ENCODE data around the gene CTH.

Gene CTH

DNA sequence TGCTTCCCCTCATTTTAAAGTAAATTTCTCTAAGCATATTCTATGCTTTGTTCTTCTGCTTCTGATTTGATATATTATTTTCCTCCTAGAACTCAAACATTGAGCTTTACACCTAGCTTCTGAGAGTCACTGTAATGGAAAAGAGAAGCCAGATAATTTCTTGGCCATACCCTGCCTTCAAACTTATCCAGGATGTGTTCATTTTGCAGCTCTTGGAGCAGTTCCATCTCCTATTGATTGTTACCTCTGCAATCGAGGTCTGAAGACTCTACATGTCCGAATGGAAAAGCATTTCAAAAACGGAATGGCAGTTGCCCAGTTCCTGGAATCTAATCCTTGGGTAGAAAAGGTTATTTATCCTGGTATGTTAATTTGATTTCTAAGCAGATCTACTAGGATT lies 20.8 kb downstream of the CTH start:
- CTCF ChIA-PET, result interaction anchor here (0.9 kb wide), 1 partner anchor 12 kb away, joined by 3 read pairs; no protein-coding TSS in a partner anchor

GRCh38 chr1:70434253-70434859 lies 23.3 kb downstream of the CTH start:
- TF ChIP-seq CTCF (IDR thresholded peaks at IDR 0.05; ENCODE audit: insufficient read depth, low read length, missing control alignments), result no peak
- DNase-seq (ENCODE audit: low read depth, low spot score), result no peak
- CTCF ChIA-PET, result interaction anchor here (0.6 to 0.9 kb wide), 2 partner anchors 52 to 116 kb away, joined by 3 read pairs; no protein-coding TSS in a partner anchor
- no peak overlapping the region for H3K4me3 ChIP-seq (ENCODE audit: low read depth, low read length)
- POLR2A ChIA-PET, result no interaction called here

More for the DNA sequence above, 20.8 kb downstream of the CTH start:
- H3K4me3 ChIP-seq (ENCODE audit: low read depth, low read length), result no peak overlapping the region
- TF ChIP-seq CTCF (IDR thresholded peaks at IDR 0.05; ENCODE audit: insufficient read depth, low read length, missing control alignments), result no peak
- no peak for DNase-seq (ENCODE audit: low read depth, low spot score)
- POLR2A ChIA-PET, result no interaction called here

DNA sequence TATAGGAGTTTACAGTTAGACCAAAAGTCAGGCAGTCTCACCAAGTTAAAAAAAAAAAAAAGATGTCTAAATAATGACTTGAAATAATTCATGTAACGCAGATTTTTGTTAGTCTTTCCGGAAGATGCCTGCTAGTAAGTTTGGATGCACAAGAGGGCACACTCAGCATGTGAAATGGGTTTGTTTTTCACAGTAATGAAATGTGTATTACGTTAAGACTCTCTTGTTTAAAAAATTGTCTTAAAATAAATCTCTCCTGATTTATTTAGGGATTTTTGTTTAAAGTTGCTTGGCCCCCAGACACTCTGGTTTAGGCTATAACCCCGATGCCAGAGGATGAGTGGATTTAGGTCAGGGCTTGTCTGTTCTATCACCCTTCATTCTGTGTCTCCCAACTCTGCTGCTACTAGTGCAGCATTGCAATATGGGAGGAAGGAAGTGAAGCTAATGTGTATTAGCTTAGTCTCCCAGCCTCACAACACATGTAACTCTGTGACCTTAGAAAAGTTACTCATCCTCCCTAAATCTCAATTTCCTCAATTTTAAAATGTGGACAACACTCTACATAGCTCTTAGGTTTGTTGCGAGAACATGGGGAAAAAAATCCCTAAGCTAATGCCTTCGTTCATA lies 25.7 kb downstream of the CTH start:
- no peak for DNase-seq (ENCODE audit: low read depth, low spot score)
- H3K4me3 ChIP-seq (ENCODE audit: low read depth, low read length), result no peak overlapping the region
- ChIA-PET CTCF (interaction anchor here (1.0 to 1.2 kb wide), 2 partner anchors 72 to 614 kb away, joined by 3 to 5 read pairs; no protein-coding TSS in a partner anchor), POLR2A (no interaction called here)
- TF ChIP-seq CTCF (IDR thresholded peaks at IDR 0.05; ENCODE audit: insufficient read depth, low read length, missing control alignments), result peak; percentile 21

- DNase-seq (ENCODE audit: low read depth, low spot score), result no peak
- TF ChIP-seq CTCF (IDR thresholded peaks at IDR 0.05; ENCODE audit: insufficient read depth, low read length, missing control alignments), result no peak
- H3K4me3 ChIP-seq (ENCODE audit: low read depth, low read length), result no peak overlapping the region
- ChIA-PET CTCF (interaction anchor here (1.4 kb wide), 1 partner anchor 9 kb away, joined by 3 read pairs; no protein-coding TSS in a partner anchor), POLR2A (no interaction called here)
Observed at GRCh38 chr1:70438529-70438928, 27.5 kb downstream of the CTH start.

- no peak overlapping the region for H3K4me3 ChIP-seq (ENCODE audit: low read depth, low read length)
- POLR2A ChIA-PET, result no interaction called here
- CTCF ChIA-PET, result no interaction called here
- no peak for DNase-seq (ENCODE audit: low read depth, low spot score)
- TF ChIP-seq CTCF (IDR thresholded peaks at IDR 0.05; ENCODE audit: insufficient read depth, low read length, missing control alignments), result no peak
Observed at GRCh38 chr1:70440642-70441391, 29.7 kb downstream of the CTH start.

All from AG04449 (cell line).